ENCODE data around the gene SLC38A8. TPM values are rescaled to one million over a fixed set of nuclear protein-coding genes. Genes with fewer than 3 reads are reported as not detected.

The SLC38A8 gene
- total and polyA plus RNA-seq, 2 donors (not counting 1 experiment from before 2014, with no cell fraction given), result not detected

- no peaks in the 10 kb centered on the region for H3K9me3 ChIP-seq (ENCODE audit: control extremely low read depth in 1 of 3, control insufficient read depth in 2 of 3, insufficient read depth in 1 of 3, low read length in 2 of 3)
- H3K27ac Mint-ChIP-seq, result no peak overlapping the region
- no peaks in the 10 kb centered on the region for H4K20me1 ChIP-seq (ENCODE audit: control insufficient read depth, insufficient read depth, low read length, poor library complexity, severe bottlenecking)
- ChIA-PET CTCF (interaction anchor here (0.9 to 3.6 kb wide), 12 partner anchors 9 to 241 kb away, joined by 3 to 17 read pairs (median 4); partner anchors contain the start of gene TAF1C), POLR2A (no interaction called here)
- H3K9me3 Mint-ChIP-seq (ENCODE audit: insufficient read depth), result no peaks in the 10 kb centered on the region
- ATAC-seq (ENCODE audit: low read depth), result peak; percentile 45
- DNase-seq, result peak; percentile 37
- no peak overlapping the region for H3K4me3 Mint-ChIP-seq
- H3K27me3 ChIP-seq (replicated peaks in 1 of 4; ENCODE audit: control extremely low read depth in 1 of 4, control insufficient read depth in 3 of 4, insufficient read depth in 4 of 4, low read length in 3 of 4), result no peaks in the 10 kb centered on the region
- H3K27me3 Mint-ChIP-seq, result no peaks in the 10 kb centered on the region
- intact Hi-C loops (cut with micrococcal nuclease), result loop anchor here (5.0 kb wide), 1 partner anchor 108 kb away; no protein-coding TSS in a partner anchor
- no peak overlapping the region for H3K4me3 ChIP-seq (ENCODE audit: control extremely low read depth in 1 of 5, extremely low read depth in 1 of 5, insufficient read depth in 1 of 5, low read depth in 2 of 5, low read length in 4 of 5)
- H3K4me1 ChIP-seq (ENCODE audit: control insufficient read depth in 2 of 2, insufficient read depth in 2 of 2, low read length in 2 of 2), result no peaks in the 10 kb centered on the region
- no peaks in the 10 kb centered on the region for H3K79me2 ChIP-seq (ENCODE audit: control insufficient read depth, insufficient read depth, low read length)
- H3K4me2 ChIP-seq (replicated peaks; ENCODE audit: low read depth, low read length, poor library complexity, severe bottlenecking), result no peak overlapping the region
- no peak overlapping the region for H3K27ac ChIP-seq (ENCODE audit: low read length in 2 of 2)
- peaks cover 6 to 78% of the 10 kb centered on the region in 2 experiments for H3K36me3 ChIP-seq (replicated peaks in 1 of 2; ENCODE audit: control extremely low read depth in 1 of 2, control insufficient read depth in 1 of 2, extremely low read depth in 1 of 2, insufficient read depth in 2 of 2, low read length in 1 of 2)
- H3K4me1 Mint-ChIP-seq, result no peaks in the 10 kb centered on the region
- no peak for TF ChIP-seq EZH2 (IDR thresholded peaks at IDR 0.05; ENCODE audit: borderline replicate concordance, insufficient read depth, low read depth, low read length, poor library complexity, severe bottlenecking)
- peak; percentile 71 for TF ChIP-seq CTCF (IDR thresholded peaks at IDR 0.05)
- no peak overlapping the region for H3K9ac ChIP-seq (ENCODE audit: low read length)
- WGBS (ENCODE audit: insufficient coverage), result 56% methylated on average over 3 of the region's 12 CpGs
- H2AFZ ChIP-seq (ENCODE audit: insufficient read depth, low read depth, low read length, poor library complexity, severe bottlenecking), result no peak overlapping the region
These were observed 23.0 kb upstream of the SLC38A8 start for GRCh38 chr16:84065536-84066132.

DNA sequence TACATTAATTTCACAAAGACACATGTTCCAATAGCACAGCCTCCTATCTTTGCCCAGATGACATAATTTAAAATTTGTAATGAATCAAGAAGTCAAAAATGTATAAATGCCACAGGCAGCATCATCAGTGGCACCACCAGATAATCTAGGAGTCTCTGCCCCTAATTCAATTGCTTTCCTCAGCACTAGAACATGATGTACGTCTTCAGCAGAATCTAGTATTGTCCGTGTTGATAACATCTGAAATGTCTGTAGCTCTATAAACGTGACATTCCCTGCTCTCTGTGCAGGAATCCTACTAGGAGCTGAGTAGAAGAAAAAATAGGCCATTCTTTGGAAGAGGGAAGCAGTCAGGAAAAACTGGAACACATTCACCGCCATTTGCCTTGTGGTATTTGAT, 21.4 kb upstream of the SLC38A8 start:
- ChIA-PET CTCF (interaction anchor here (0.6 to 1.6 kb wide), 4 partner anchors 54 to 237 kb away, joined by 3 to 6 read pairs (median 4); partner anchors contain the start of gene TAF1C), POLR2A (no interaction called here)
- 100% methylated on average over 2 of the region's 4 CpGs for WGBS (ENCODE audit: insufficient coverage)
- Mint-ChIP-seq H3K27me3 (no peaks in the 10 kb centered on the region), H3K4me1 (no peaks in the 10 kb centered on the region), H3K9me3 (ENCODE audit: insufficient read depth) (no peaks in the 10 kb centered on the region), H3K27ac (no peak overlapping the region), H3K4me3 (no peak overlapping the region)
- Histone ChIP-seq H3K27ac (ENCODE audit: low read length in 2 of 2) (no peak overlapping the region), H3K79me2 (ENCODE audit: control insufficient read depth, insufficient read depth, low read length) (no peaks in the 10 kb centered on the region), H3K4me2 (replicated peaks; ENCODE audit: low read depth, low read length, poor library complexity, severe bottlenecking) (no peak overlapping the region), H3K27me3 (replicated peaks in 1 of 4; ENCODE audit: control extremely low read depth in 1 of 4, control insufficient read depth in 3 of 4, insufficient read depth in 4 of 4, low read length in 3 of 4) (no peaks in the 10 kb centered on the region), H3K4me3 (ENCODE audit: control extremely low read depth in 1 of 5, extremely low read depth in 1 of 5, insufficient read depth in 1 of 5, low read depth in 2 of 5, low read length in 4 of 5) (no peak overlapping the region), H4K20me1 (ENCODE audit: control insufficient read depth, insufficient read depth, low read length, poor library complexity, severe bottlenecking) (no peaks in the 10 kb centered on the region), H3K9ac (ENCODE audit: low read length) (no peak overlapping the region), H3K9me3 (ENCODE audit: control extremely low read depth in 1 of 3, control insufficient read depth in 2 of 3, insufficient read depth in 1 of 3, low read length in 2 of 3) (no peaks in the 10 kb centered on the region), H2AFZ (ENCODE audit: insufficient read depth, low read depth, low read length, poor library complexity, severe bottlenecking) (no peak overlapping the region), H3K36me3 (replicated peaks in 1 of 2; ENCODE audit: control extremely low read depth in 1 of 2, control insufficient read depth in 1 of 2, extremely low read depth in 1 of 2, insufficient read depth in 2 of 2, low read length in 1 of 2) (peaks cover 9 to 77% of the 10 kb centered on the region in 2 experiments), H3K4me1 (ENCODE audit: control insufficient read depth in 2 of 2, insufficient read depth in 2 of 2, low read length in 2 of 2) (no peaks in the 10 kb centered on the region)
- no peak for ATAC-seq (ENCODE audit: low read depth)
- intact Hi-C loops (cut with micrococcal nuclease), result no loop called here
- no peak for DNase-seq
- no peak for TF ChIP-seq CTCF (IDR thresholded peaks at IDR 0.05)
- TF ChIP-seq EZH2 (IDR thresholded peaks at IDR 0.05; ENCODE audit: borderline replicate concordance, insufficient read depth, low read depth, low read length, poor library complexity, severe bottlenecking), result no peak
